Fibroblast of skin of right biceps (primary cell): ENCODE data around the gene GNRHR.
"Not testable (repeated sequence)": the region's sequence is repeated elsewhere in the genome, so short reads cannot be mapped to it uniquely, and the experiment has no call there.

Experiments
- DNase-seq: peaks from one replicate; pipeline ENCODE4 v3.0.0-alpha.2; 2013

The GNRHR gene

GRCh38 chr4:67754288-67754687, at the start of gene GNRHR:
TSS of gene GNRHR (minus strand) at chr4:67754388. CDS start at chr4:67754335, 53 bp downstream.
- no peak for DNase-seq

- no peak for DNase-seq
These were observed 42.6 kb upstream of the GNRHR start for GRCh38 chr4:67796810-67797209.

- DNase-seq = no peak
These were observed 36.5 kb upstream of the GNRHR start for GRCh38 chr4:67790721-67791120.

GRCh38 chr4:67787311-67787710, 33.1 kb upstream of the GNRHR start:
- DNase-seq = no peak

- no peak for DNase-seq
These were observed 31.3 kb upstream of the GNRHR start for GRCh38 chr4:67785528-67785927.

- no peak for DNase-seq
These were observed 25.4 kb upstream of the GNRHR start for GRCh38 chr4:67779631-67780030.

GRCh38 chr4:67776746-67777145, 22.6 kb upstream of the GNRHR start:
- DNase-seq = no peak

GRCh38 chr4:67770422-67770821, 16.2 kb upstream of the GNRHR start:
- no peak for DNase-seq

GRCh38 chr4:67765928-67766327, 11.7 kb upstream of the GNRHR start:
- DNase-seq = peak; percentile 45

GRCh38 chr4:67765401-67765800, 11.2 kb upstream of the GNRHR start:
- DNase-seq = no peak

- no peak for DNase-seq
These were observed 10.0 kb upstream of the GNRHR start for GRCh38 chr4:67764183-67764582.

- DNase-seq = peak; percentile 9
These were observed 7.9 kb upstream of the GNRHR start for GRCh38 chr4:67762086-67762485.

- not testable (repeated sequence) for DNase-seq
These were observed 2.8 kb upstream of the GNRHR start for GRCh38 chr4:67756991-67757390.

- no peak for DNase-seq
These were observed 1.8 kb upstream of the GNRHR start for GRCh38 chr4:67755974-67756373.

- DNase-seq = peak; percentile 8
These were observed 2.9 kb downstream of the GNRHR start for GRCh38 chr4:67751260-67751659.

- DNase-seq = no peak
These were observed 3.5 kb downstream of the GNRHR start for GRCh38 chr4:67750691-67751090.

- no peak for DNase-seq
These were observed 4.9 kb downstream of the GNRHR start for GRCh38 chr4:67749286-67749685.

- DNase-seq = peak; percentile 40
These were observed 7.2 kb downstream of the GNRHR start for GRCh38 chr4:67746797-67747495.

- DNase-seq = peak; percentile 63
These were observed 9.5 kb downstream of the GNRHR start for GRCh38 chr4:67744561-67745283.

GRCh38 chr4:67743194-67743593, 11.0 kb downstream of the GNRHR start:
- no peak for DNase-seq

- DNase-seq = no peak
These were observed 17.9 kb downstream of the GNRHR start for GRCh38 chr4:67736262-67736661.

- DNase-seq = no peak
These were observed 18.9 kb downstream of the GNRHR start for GRCh38 chr4:67735325-67735724.

- DNase-seq = not testable (repeated sequence)
These were observed 23.7 kb downstream of the GNRHR start for GRCh38 chr4:67730511-67730910.

- DNase-seq = peak; percentile 79
These were observed 26.9 kb downstream of the GNRHR start for GRCh38 chr4:67727124-67727850.
